Breast epithelium (tissue), 4 donors: ENCODE results near the gene GAB2. TPM values are rescaled to one million over a fixed set of nuclear protein-coding genes. Genes with fewer than 3 reads are reported as not detected.
"Not testable (repeated sequence)": the region's sequence is repeated elsewhere in the genome, so short reads cannot be mapped to it uniquely, and the experiment has no call there.

Source experiments
- DNase-seq, 2 donors: peaks; one replicate each; pipeline ENCODE4 v3.0.0-alpha.2; 2019; ENCODE audit warnings: low spot score in 2 of 2
- H3K27ac ChIP-seq, 2 donors: fragments of 200-600 bp; sonication (generic) in 1 of 2; one replicate each; pipeline ENCODE4 v1.5.1; 2016 to 2019; ENCODE audit warnings: mild to moderate bottlenecking in 1 of 2
- H3K27me3 ChIP-seq, 2 donors: fragments of 200-600 bp; sonication (generic) in 1 of 2; one replicate each; pipeline versions ENCODE4 v1.5.1 to v1.6.0; 2017 to 2019; ENCODE audit warnings: control low read depth in 1 of 2, mild to moderate bottlenecking in 1 of 2
- H3K36me3 ChIP-seq: fragments of 200-600 bp; one replicate; pipeline ENCODE4 v1.5.1; 2019
- H3K4me1 ChIP-seq, 2 donors: fragments of 200-600 bp; sonication (generic); one replicate each; pipeline ENCODE4 v1.5.1; 2016 to 2019; ENCODE audit warnings: control low read depth in 1 of 2
- H3K4me3 ChIP-seq, 3 donors: fragments of 200-600 bp; sonication (generic); 1 replicate in 2 of 3; 2 replicates in 1 of 3; pipeline ENCODE4 v1.5.1; 2016 to 2019; ENCODE audit warnings: mild to moderate bottlenecking in 3 of 3, moderate library complexity in 2 of 3
- H3K9me3 ChIP-seq, 2 donors: fragments of 200-600 bp; sonication (generic) in 1 of 2; one replicate each; pipeline ENCODE4 v1.5.1; 2016 to 2019; ENCODE audit warnings: control low read depth in 1 of 2
- POLR2A ChIP-seq: fragments of 450-650 bp; IDR thresholded peaks from one replicate; pipeline ENCODE4 v1.6.1; 2016; ENCODE audit warnings: antibody characterized with exemption, mild to moderate bottlenecking, moderate library complexity
- POLR2AphosphoS5 ChIP-seq, 3 donors: sonication (generic); formaldehyde crosslinking; IDR thresholded peaks; one replicate each; pipeline ENCODE4 v1.6.1; 2017; ENCODE audit warnings: antibody characterized with exemption in 3 of 3
- intact Hi-C: fragments of 100-400 bp; cut with DNase I; formaldehyde crosslinking; loops from one replicate; pipeline ENCODE4 v1.15.1; 2023; ENCODE audit warnings: low total_unique reads
- total RNA-seq, 3 donors: library from RNA; depleted of rRNA; stranded (reverse); fragments of >200 nt; gene quantifications; one replicate each; pipeline ENCODE4 v1.1.0, GENCODE V29; 2016
- TF ChIP-seq, protein P1 (sequence below), 3 donors: fragments of 450-650 bp; IDR thresholded peaks; one replicate each; pipeline ENCODE4 v1.5.1; 2016 to 2017; ENCODE audit warnings: antibody characterized with exemption in 3 of 3, mild to moderate bottlenecking in 3 of 3, moderate library complexity in 3 of 3

The GAB2 gene
- total RNA-seq, 3 donors from 2014 or later: 22.9 to 43.8 (median 24.9) TPM

DNA sequence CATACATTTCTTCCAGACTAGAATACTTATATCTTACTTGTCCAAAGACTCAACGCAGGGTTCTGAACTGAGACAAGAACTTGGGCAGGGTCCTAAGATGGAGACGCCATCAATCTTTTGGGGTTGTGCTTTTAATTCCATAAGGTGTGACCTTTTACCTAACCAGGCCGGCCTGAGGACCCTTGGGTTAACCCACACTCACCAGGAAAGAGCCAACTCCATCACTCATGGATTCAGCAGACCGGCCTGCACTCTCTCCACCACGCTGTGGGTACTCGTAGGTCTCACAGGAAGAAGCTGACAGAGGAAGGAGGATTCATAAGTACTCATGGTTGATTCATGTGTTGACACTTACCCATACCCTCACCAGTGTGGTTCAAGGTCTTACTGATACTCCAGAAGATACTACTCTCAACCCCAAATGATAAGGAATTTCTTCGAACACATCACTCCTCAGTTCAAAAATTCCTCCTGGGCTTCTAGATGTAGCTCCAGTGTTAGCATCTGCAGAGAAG, 192.7 kb downstream of the GAB2 start:
- TF ChIP-seq POLR2AphosphoS5 (IDR thresholded peaks at IDR 0.05) (no peak), POLR2A (no peak)
- Histone ChIP-seq H3K27ac (no peak overlapping the region), H3K4me3 (no peak overlapping the region), H3K27me3 (no peaks in the 10 kb centered on the region), H3K9me3 (no peaks in the 10 kb centered on the region), H3K4me1 (no peaks in the 10 kb centered on the region), H3K36me3 (no peaks in the 10 kb centered on the region)
- intact Hi-C loops: no loop called here
- DNase-seq: no peak

DNA sequence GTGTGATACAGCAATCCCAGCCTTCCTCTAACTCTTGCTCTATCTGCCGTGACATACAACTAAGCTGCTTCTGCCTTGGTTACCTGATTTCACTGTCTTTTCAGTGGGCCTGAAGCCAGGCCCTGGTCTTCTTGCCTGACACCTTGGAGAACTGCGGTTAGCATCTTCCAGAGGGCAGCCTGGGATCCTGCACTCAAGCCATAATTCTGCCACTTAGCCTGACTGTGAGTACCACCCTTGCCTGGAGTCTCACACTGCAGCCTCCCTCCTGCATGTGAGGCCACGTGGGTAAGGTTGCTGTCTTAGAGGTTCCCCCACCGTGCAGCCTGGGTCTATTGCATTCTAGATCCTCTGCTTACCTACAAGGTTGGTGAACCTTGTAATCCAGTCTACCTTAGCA, 193.1 kb downstream of the GAB2 start:
- no peaks in the 10 kb centered on the region for H3K27me3 ChIP-seq
- no peak for DNase-seq
- H3K4me1 ChIP-seq: no peaks in the 10 kb centered on the region
- no peaks in the 10 kb centered on the region for H3K9me3 ChIP-seq
- intact Hi-C loops: no loop called here
- H3K4me3 ChIP-seq: no peak overlapping the region
- H3K36me3 ChIP-seq: no peaks in the 10 kb centered on the region
- TF ChIP-seq POLR2AphosphoS5 (IDR thresholded peaks at IDR 0.05) (no peak), POLR2A (no peak)
- TF ChIP-seq, protein P1, sequence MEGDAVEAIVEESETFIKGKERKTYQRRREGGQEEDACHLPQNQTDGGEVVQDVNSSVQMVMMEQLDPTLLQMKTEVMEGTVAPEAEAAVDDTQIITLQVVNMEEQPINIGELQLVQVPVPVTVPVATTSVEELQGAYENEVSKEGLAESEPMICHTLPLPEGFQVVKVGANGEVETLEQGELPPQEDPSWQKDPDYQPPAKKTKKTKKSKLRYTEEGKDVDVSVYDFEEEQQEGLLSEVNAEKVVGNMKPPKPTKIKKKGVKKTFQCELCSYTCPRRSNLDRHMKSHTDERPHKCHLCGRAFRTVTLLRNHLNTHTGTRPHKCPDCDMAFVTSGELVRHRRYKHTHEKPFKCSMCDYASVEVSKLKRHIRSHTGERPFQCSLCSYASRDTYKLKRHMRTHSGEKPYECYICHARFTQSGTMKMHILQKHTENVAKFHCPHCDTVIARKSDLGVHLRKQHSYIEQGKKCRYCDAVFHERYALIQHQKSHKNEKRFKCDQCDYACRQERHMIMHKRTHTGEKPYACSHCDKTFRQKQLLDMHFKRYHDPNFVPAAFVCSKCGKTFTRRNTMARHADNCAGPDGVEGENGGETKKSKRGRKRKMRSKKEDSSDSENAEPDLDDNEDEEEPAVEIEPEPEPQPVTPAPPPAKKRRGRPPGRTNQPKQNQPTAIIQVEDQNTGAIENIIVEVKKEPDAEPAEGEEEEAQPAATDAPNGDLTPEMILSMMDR (IDR thresholded peaks at IDR 0.05): no peak
- H3K27ac ChIP-seq: no peak overlapping the region

DNA sequence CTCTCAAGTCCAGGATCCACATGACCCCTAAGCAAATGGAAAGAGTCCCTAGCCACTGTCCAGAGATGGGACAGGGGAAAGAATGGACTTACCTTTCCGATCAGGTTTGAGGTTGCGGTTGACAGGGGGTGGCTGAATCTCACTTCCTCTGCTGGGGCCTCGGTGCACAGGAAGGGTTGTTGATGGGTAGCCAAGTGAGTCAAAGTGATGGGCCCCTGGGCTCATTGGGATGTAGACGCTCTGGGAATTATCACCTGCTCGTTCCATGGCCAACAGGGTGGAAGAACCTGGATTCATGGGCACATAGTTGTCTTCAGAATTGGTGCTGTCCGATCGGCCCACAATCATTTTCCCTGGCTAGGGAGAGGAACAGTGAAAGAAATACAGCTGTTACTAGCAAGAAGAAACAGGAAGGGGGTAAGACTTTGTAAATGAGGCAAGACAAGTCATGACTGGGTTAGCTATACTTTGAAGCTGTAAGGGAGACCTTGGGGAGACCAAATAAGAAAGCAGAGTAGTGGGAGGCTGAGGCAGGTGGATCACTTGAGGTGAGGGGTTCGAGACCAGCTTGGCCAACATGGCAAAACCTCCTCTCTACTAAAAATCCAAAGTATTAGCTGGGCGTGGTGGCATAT, 194.2 kb downstream of the GAB2 start:
- TF ChIP-seq POLR2AphosphoS5 (IDR thresholded peaks at IDR 0.05) (no peak), POLR2A (no peak)
- TF ChIP-seq, protein P1 (IDR thresholded peaks at IDR 0.05): no peak
- Histone ChIP-seq H3K9me3 (no peaks in the 10 kb centered on the region), H3K4me1 (no peaks in the 10 kb centered on the region), H3K36me3 (no peaks in the 10 kb centered on the region), H3K27ac (no peak overlapping the region), H3K27me3 (no peaks in the 10 kb centered on the region), H3K4me3 (no peak overlapping the region)
- DNase-seq: no peak
- intact Hi-C loops: no loop called here

DNA sequence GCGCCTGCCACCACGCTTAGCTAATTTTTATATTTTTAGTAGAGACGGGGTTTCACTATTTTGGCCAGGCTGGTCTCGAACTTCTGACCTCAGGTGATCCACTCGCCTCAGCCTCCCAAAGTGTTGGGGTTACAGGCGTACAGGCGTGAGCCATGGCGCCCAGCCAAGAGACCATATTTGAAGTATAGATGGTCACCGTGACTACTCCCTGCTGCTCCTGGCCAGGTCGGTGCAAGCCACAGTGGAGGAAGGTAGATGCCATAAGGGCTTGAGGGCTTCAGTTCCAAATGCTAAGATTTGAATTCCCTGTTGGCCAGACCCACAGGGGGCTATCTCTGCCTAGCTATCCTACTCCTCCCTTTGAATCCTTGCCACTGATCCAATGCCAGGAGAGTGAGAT, 194.9 kb downstream of the GAB2 start:
- H3K4me1 ChIP-seq, H3K4me3 ChIP-seq, intact Hi-C loops, H3K27me3 ChIP-seq, H3K36me3 ChIP-seq, DNase-seq, H3K27ac ChIP-seq, H3K9me3 ChIP-seq: not testable (repeated sequence)

DNA sequence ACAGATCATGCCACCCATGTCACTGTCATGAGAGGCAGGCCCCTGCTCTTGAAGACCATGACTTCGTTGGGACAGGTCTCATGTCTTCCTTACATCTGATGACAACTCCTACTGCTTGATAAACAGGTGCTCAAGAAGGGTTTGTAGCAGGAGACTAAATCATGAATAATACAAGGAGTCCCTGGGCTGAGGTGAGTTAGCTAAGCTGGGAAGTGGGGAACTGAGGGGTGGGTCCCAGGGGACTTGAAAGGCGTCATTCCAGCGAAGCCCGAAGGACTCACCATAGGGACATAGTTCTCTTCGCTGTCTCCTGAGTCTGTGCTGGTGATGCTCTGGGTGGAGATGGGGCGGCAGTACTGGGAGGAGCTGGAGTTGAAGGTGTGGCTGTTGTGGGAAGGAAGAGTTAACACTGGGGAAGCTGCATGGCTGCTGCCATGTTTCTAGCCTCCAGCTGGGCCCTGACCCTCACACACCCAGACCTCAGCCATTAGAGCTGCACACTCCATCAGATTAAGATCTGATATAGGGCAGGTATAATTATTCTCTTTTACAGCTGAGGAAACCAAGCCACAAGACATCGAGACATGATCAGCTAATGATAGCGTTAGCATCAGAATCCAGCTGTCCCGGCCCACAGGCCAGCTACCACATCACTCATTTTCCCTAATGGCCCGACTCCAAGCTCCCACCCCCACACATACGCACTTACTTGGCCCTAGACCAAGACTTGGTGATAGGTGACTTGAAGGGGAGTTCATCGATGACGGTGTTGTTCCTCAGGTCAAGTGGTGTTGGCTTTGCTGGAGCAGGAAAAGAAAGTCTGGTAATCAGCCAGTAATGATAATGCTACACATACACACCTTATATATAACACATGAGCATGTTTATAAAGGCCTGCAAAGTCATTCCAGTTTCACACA, 196.0 kb downstream of the GAB2 start:
- TF ChIP-seq POLR2AphosphoS5 (IDR thresholded peaks at IDR 0.05) (no peak), POLR2A (no peak)
- TF ChIP-seq, protein P1 (IDR thresholded peaks at IDR 0.05): no peak
- Histone ChIP-seq H3K9me3 (no peaks in the 10 kb centered on the region), H3K4me1 (no peaks in the 10 kb centered on the region), H3K36me3 (no peaks in the 10 kb centered on the region), H3K27me3 (no peaks in the 10 kb centered on the region), H3K27ac (no peak overlapping the region), H3K4me3 (no peak overlapping the region)
- intact Hi-C loops: no loop called here
- DNase-seq: no peak
